ENCODE results near the gene GPR153. TPM values are rescaled to one million over a fixed set of nuclear protein-coding genes. Genes with fewer than 3 reads are reported as not detected.

Gene GPR153
- total and polyA plus RNA-seq, 2 of the 13 experiments (the other 11 are each of a cell fraction or from before 2014, with no cell fraction given), result 0.22 to 0.31 TPM

- TF ChIP-seq RERE (CRISPR knock-in tag; IDR thresholded peaks at IDR 0.05; ENCODE audit: low read depth) (no peak), PPARG (CRISPR knock-in tag; conservative IDR thresholded peaks at IDR 0.05) (peak; percentile 7; the same call in 1 of the 2 replicates), PAWR (CRISPR knock-in tag; IDR thresholded peaks at IDR 0.05; ENCODE audit: borderline replicate concordance) (0 out of 2 replicates have a peak, but pooled peaks have one; percentile 58), ZNF12 (CRISPR knock-in tag; IDR thresholded peaks at IDR 0.05) (0 out of 2 replicates have a peak, but pooled peaks have one; percentile 29), DMAP1 (CRISPR knock-in tag; IDR thresholded peaks at IDR 0.05) (peak; percentile 88), PAX8 (CRISPR knock-in tag; IDR thresholded peaks at IDR 0.05; ENCODE audit: borderline replicate concordance) (0 out of 2 replicates have a peak, but pooled peaks have one; percentile 73), ZBTB46 (CRISPR knock-in tag; IDR thresholded peaks at IDR 0.05; ENCODE audit: borderline replicate concordance) (0 out of 2 replicates have a peak, but pooled peaks have one; percentile 51), HMG20B (CRISPR knock-in tag; conservative IDR thresholded peaks at IDR 0.05) (0 out of 2 replicates have a peak, but pooled peaks have one; percentile 26), TFE3 (CRISPR knock-in tag; IDR thresholded peaks at IDR 0.05) (no peak), ZNF232 (CRISPR knock-in tag; IDR thresholded peaks at IDR 0.05; ENCODE audit: borderline replicate concordance) (peak; percentile 38), ZNF816 (CRISPR knock-in tag; IDR thresholded peaks at IDR 0.05; ENCODE audit: borderline replicate concordance) (no peak), ZEB1 (IDR thresholded peaks at IDR 0.05; ENCODE audit: insufficient replicate concordance, low read depth) (no peak), ARID4A (CRISPR knock-in tag; IDR thresholded peaks at IDR 0.05; ENCODE audit: borderline replicate concordance) (peak; percentile 93), ZIK1 (CRISPR knock-in tag; IDR thresholded peaks at IDR 0.05; ENCODE audit: borderline replicate concordance, low read depth) (peak; percentile 69; the same call in 1 of the 2 replicates)
Measured at GRCh38 chr1:6205849-6206519, 54.9 kb downstream of the GPR153 start, which contains the start of gene RNF207 (continued).

All from HepG2 (cell line).